ENCODE measurements around the gene NKX2-1.

GRCh38 chr14:36504771-36505175 is 15.3 kb downstream of the NKX2-1 start:
- no peak for TF ChIP-seq EZH2 (IDR thresholded peaks at IDR 0.05; ENCODE audit: borderline replicate concordance, insufficient read depth, low read depth, low read length, poor library complexity, severe bottlenecking)
- TF ChIP-seq CTCF (IDR thresholded peaks at IDR 0.05) = no peak
